Ascending aorta (tissue), 2 donors: ENCODE results near the gene CSK. TPM values are rescaled to one million over a fixed set of nuclear protein-coding genes. Genes with fewer than 3 reads are reported as not detected.

Experiments used
- DNase-seq, 2 donors: peaks; one replicate each; pipeline ENCODE4 v3.0.0-alpha.2; 2019; ENCODE audit warnings: low spot score in 2 of 2
- H3K27ac ChIP-seq, 2 donors: fragments of 200-600 bp; sonication (generic); one replicate each; pipeline ENCODE4 v1.5.1; 2016 to 2017; ENCODE audit warnings: mild to moderate bottlenecking in 1 of 2
- H3K27me3 ChIP-seq: fragments of 200-600 bp; sonication (generic); one replicate; pipeline ENCODE4 v1.5.1; 2017
- H3K36me3 ChIP-seq, 2 donors: fragments of 200-600 bp; sonication (generic); one replicate each; pipeline ENCODE4 v1.5.1; 2016
- H3K4me1 ChIP-seq, 2 donors: fragments of 200-600 bp; sonication (generic); one replicate each; pipeline ENCODE4 v1.5.1; 2016 to 2017; ENCODE audit warnings: mild to moderate bottlenecking in 1 of 2
- H3K4me3 ChIP-seq, 2 donors: fragments of 200-600 bp; sonication (generic); one replicate each; pipeline ENCODE4 v1.5.1; 2016 to 2017; ENCODE audit warnings: mild to moderate bottlenecking in 1 of 2
- H3K9me3 ChIP-seq, 2 donors: fragments of 200-600 bp; sonication (generic); one replicate each; pipeline ENCODE4 v1.5.1; 2016
- CTCF ChIP-seq, 3 experiments: fragments of 200-600 bp in 2 of 3; fragments of 450-650 bp in 1 of 3; sonication (generic) in 2 of 3; IDR thresholded peaks; one replicate each; pipeline ENCODE4 v1.5.1; 2016 to 2019; ENCODE audit warnings: antibody characterized with exemption in 3 of 3, mild to moderate bottlenecking in 1 of 3, moderate library complexity in 1 of 3
- intact Hi-C: fragments of 100-400 bp; cut with DNase I; formaldehyde crosslinking; loops from one replicate; pipeline ENCODE4 v1.15.1; 2023
- total RNA-seq: library from RNA; depleted of rRNA; stranded (reverse); fragments of >200 nt; gene quantifications from one replicate; pipeline ENCODE4 v1.1.0, GENCODE V29; 2016

Gene CSK
- total RNA-seq, 1 donor from 2014 or later: 31.0 TPM

- Histone ChIP-seq H3K36me3 (no peaks in the 10 kb centered on the region), H3K4me3 (no peak overlapping the region), H3K4me1 (no peaks in the 10 kb centered on the region), H3K9me3 (no peaks in the 10 kb centered on the region), H3K27me3 (peaks cover 10% of the 10 kb centered on the region), H3K27ac (no peak overlapping the region)
- no peak for TF ChIP-seq CTCF (IDR thresholded peaks at IDR 0.05)
- DNase-seq: no peak
- intact Hi-C loops: no loop called here
Observed at GRCh38 chr15:74824976-74825375, 43.1 kb downstream of the CSK start.

DNA sequence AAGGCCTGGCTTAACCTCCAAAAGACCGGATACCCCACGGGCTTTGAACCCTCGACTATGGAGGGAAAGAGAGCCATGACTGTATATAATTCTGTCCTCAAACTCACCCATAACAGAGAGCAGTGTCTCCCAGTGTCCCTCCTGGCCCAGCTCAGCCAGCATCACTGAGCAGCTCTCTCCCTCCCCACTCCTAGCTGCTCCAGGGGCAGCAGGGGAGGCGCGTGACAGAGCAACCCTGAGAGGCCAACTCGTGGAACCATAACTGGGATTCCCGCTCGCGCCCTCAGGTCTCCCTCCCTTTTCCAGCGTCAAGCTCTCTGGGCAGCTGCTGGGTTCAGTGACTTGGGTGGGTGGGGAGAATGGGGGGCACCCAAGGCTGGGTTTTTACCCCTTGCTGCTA, 44.0 kb downstream of the CSK start:
- H3K9me3 ChIP-seq: no peaks in the 10 kb centered on the region
- H3K4me3 ChIP-seq: no peak overlapping the region
- no peak overlapping the region for H3K27ac ChIP-seq
- no peak for DNase-seq
- H3K36me3 ChIP-seq: no peaks in the 10 kb centered on the region
- peaks cover 10% of the 10 kb centered on the region for H3K27me3 ChIP-seq
- intact Hi-C loops: no loop called here
- TF ChIP-seq CTCF (IDR thresholded peaks at IDR 0.05): no peak
- no peaks in the 10 kb centered on the region for H3K4me1 ChIP-seq

- intact Hi-C loops: no loop called here
- H3K27ac ChIP-seq: no peak within 1 kb of the TSS
- H3K36me3 ChIP-seq: no peaks in the 10 kb centered on the region
- H3K4me3 ChIP-seq: no peak within 1 kb of the TSS
- no peak for DNase-seq
- no peak for TF ChIP-seq CTCF (IDR thresholded peaks at IDR 0.05)
- H3K4me1 ChIP-seq: no peaks in the 10 kb centered on the region
- no peaks in the 10 kb centered on the region for H3K9me3 ChIP-seq
- peaks cover 10% of the 10 kb centered on the region for H3K27me3 ChIP-seq
Observed at GRCh38 chr15:74826364-74826819, 44.5 kb downstream of the CSK start, which contains the start of gene CPLX3. TSS of gene CPLX3 (plus strand) at chr15:74826627. CDS start at chr15:74826704, 77 bp downstream.

- Histone ChIP-seq H3K9me3 (no peaks in the 10 kb centered on the region), H3K36me3 (no peaks in the 10 kb centered on the region), H3K27ac (no peak overlapping the region), H3K4me1 (no peaks in the 10 kb centered on the region), H3K27me3 (peaks cover 10% of the 10 kb centered on the region), H3K4me3 (no peak overlapping the region)
- no peak for DNase-seq
- no peak for TF ChIP-seq CTCF (IDR thresholded peaks at IDR 0.05)
- intact Hi-C loops: no loop called here
Observed at GRCh38 chr15:74826921-74827320, 45.0 kb downstream of the CSK start.

- Histone ChIP-seq H3K9me3 (no peaks in the 10 kb centered on the region), H3K27me3 (peaks cover 10% of the 10 kb centered on the region), H3K36me3 (no peaks in the 10 kb centered on the region), H3K4me3 (no peak overlapping the region), H3K4me1 (no peaks in the 10 kb centered on the region), H3K27ac (no peak overlapping the region)
- intact Hi-C loops: no loop called here
- DNase-seq: no peak
- TF ChIP-seq CTCF (IDR thresholded peaks at IDR 0.05): no peak
Observed at GRCh38 chr15:74827614-74828013, 45.7 kb downstream of the CSK start.

GRCh38 chr15:74828835-74829234, 47.0 kb downstream of the CSK start:
- H3K9me3 ChIP-seq: no peaks in the 10 kb centered on the region

More at GRCh38 chr15:74828835-74829234, 47.0 kb downstream of the CSK start:
- no peak for TF ChIP-seq CTCF (IDR thresholded peaks at IDR 0.05)
- intact Hi-C loops: no loop called here
- H3K27me3 ChIP-seq: peaks cover 10% of the 10 kb centered on the region
- no peaks in the 10 kb centered on the region for H3K36me3 ChIP-seq
- H3K4me1 ChIP-seq: no peaks in the 10 kb centered on the region
- no peak overlapping the region for H3K4me3 ChIP-seq
- no peak overlapping the region for H3K27ac ChIP-seq
- DNase-seq: no peak
